Measurements from ENCODE around the gene PRDM13. TPM values are rescaled to one million over a fixed set of nuclear protein-coding genes. Genes with fewer than 3 reads are reported as not detected.

PRDM13 gene
- total RNA-seq, 1 experiment from 2014 or later, result not detected

- no peak for ATAC-seq
- BruUV-seq (replicated peaks), result no TSS peak
- TF ChIP-seq CTCF (IDR thresholded peaks at IDR 0.05 in 2 of 3, conservative IDR thresholded peaks at IDR 0.05 in 1 of 3; ENCODE audit: borderline replicate concordance in 1 of 3, insufficient read depth in 1 of 3, low read depth in 2 of 3, low read length in 2 of 3) (no peak), ZBTB33 (IDR thresholded peaks at IDR 0.05; ENCODE audit: extremely low read depth, insufficient replicate concordance, low read length) (no peak), CEBPB (IDR thresholded peaks at IDR 0.05; ENCODE audit: low read depth) (no peak), SRF (IDR thresholded peaks at IDR 0.05; ENCODE audit: low read depth) (no peak), POLR2A (IDR thresholded peaks at IDR 0.05; ENCODE audit: borderline replicate concordance, extremely low read depth, insufficient read depth, insufficient read length) (no peak), ZFX (IDR thresholded peaks at IDR 0.05) (no peak), EGR1 (IDR thresholded peaks at IDR 0.05; ENCODE audit: low read depth) (no peak)
- intact Hi-C loops (cut with micrococcal nuclease), result no loop called here
- ChIA-PET CTCF (no interaction called here), POLR2A (no interaction called here), RAD21 (ENCODE audit: low non-redundant PET in 1 of 2, low total read pairs in 2 of 2, uncharacterized antibody in 2 of 2, unreplicated experiment in 2 of 2) (no interaction called here)
- Histone ChIP-seq H3K4me1 (ENCODE audit: control insufficient read depth in 1 of 2, insufficient read depth in 2 of 2, low read length in 2 of 2) (no peaks in the 10 kb centered on the region), H3K9me2 (ENCODE audit: insufficient read depth) (no peaks in the 10 kb centered on the region), H3K36me3 (ENCODE audit: control insufficient read depth in 1 of 2, insufficient read depth in 2 of 2, low read length in 2 of 2) (no peaks in the 10 kb centered on the region), H3K27ac (ENCODE audit: low read depth, low read length) (no peak overlapping the region), H3K79me2 (ENCODE audit: insufficient read depth, low read length) (no peaks in the 10 kb centered on the region), H3K4me3 (replicated peaks in 1 of 2; ENCODE audit: low read depth in 1 of 2, low read length in 2 of 2) (no peak overlapping the region), H2AFZ (ENCODE audit: low read depth, low read length, poor library complexity, severe bottlenecking) (no peak overlapping the region), H4K20me1 (ENCODE audit: insufficient read depth) (no peaks in the 10 kb centered on the region), H3K9ac (ENCODE audit: low read length) (no peak overlapping the region), H3K4me2 (ENCODE audit: low read length) (no peak overlapping the region), H3K9me3 (ENCODE audit: control insufficient read depth in 1 of 2, insufficient read depth in 1 of 2, low read depth in 1 of 2, low read length in 2 of 2) (no peaks in the 10 kb centered on the region), H3K27me3 (ENCODE audit: insufficient read depth, low read length) (no peaks in the 10 kb centered on the region)
- no peak for DNase-seq (ENCODE audit: low read depth, low spot score)
Measured at GRCh38 chr6:99605911-99606655, 550 bp upstream of the PRDM13 start.
